ENCODE measurements around the gene HIP1.
"Not testable (repeated sequence)": the region's sequence is repeated elsewhere in the genome, so short reads cannot be mapped to it uniquely, and the experiment has no call there.

Gene HIP1

GRCh38 chr7:75575488-75576121 is 163.1 kb downstream of the HIP1 start:
- TF ChIP-seq CTCF (IDR thresholded peaks at IDR 0.05; ENCODE audit: control insufficient read depth, extremely low read depth, insufficient read depth) = no peak
- no peak overlapping the region for H3K4me3 ChIP-seq (ENCODE audit: low read depth, low read length)
- DNase-seq (ENCODE audit: low read depth) = no peak

- TF ChIP-seq CTCF (IDR thresholded peaks at IDR 0.05; ENCODE audit: control insufficient read depth, extremely low read depth, insufficient read depth) = no peak
- no peak overlapping the region for H3K4me3 ChIP-seq (ENCODE audit: low read depth, low read length)
- no peak for DNase-seq (ENCODE audit: low read depth)
These were observed 165.2 kb downstream of the HIP1 start for GRCh38 chr7:75573477-75574019.

- no peak for TF ChIP-seq CTCF (IDR thresholded peaks at IDR 0.05; ENCODE audit: control insufficient read depth, extremely low read depth, insufficient read depth)
- DNase-seq (ENCODE audit: low read depth) = no peak
- no peak overlapping the region for H3K4me3 ChIP-seq (ENCODE audit: low read depth, low read length)
These were observed 165.9 kb downstream of the HIP1 start for GRCh38 chr7:75572814-75573213.

GRCh38 chr7:75572396-75572795 is 166.3 kb downstream of the HIP1 start:
- no peak for DNase-seq (ENCODE audit: low read depth)
- no peak overlapping the region for H3K4me3 ChIP-seq (ENCODE audit: low read depth, low read length)
- TF ChIP-seq CTCF (IDR thresholded peaks at IDR 0.05; ENCODE audit: control insufficient read depth, extremely low read depth, insufficient read depth) = no peak

- no peak for DNase-seq (ENCODE audit: low read depth)
- TF ChIP-seq CTCF (IDR thresholded peaks at IDR 0.05; ENCODE audit: control insufficient read depth, extremely low read depth, insufficient read depth) = no peak
- H3K4me3 ChIP-seq (ENCODE audit: low read depth, low read length) = no peak overlapping the region
These were observed 167.5 kb downstream of the HIP1 start for GRCh38 chr7:75571209-75571608.

- not testable (repeated sequence) for DNase-seq (ENCODE audit: low read depth); H3K4me3 ChIP-seq (ENCODE audit: low read depth, low read length)
These were observed 169.0 kb downstream of the HIP1 start for GRCh38 chr7:75569629-75570282.

- TF ChIP-seq CTCF (IDR thresholded peaks at IDR 0.05; ENCODE audit: control insufficient read depth, extremely low read depth, insufficient read depth) = no peak
- DNase-seq (ENCODE audit: low read depth) = no peak
- H3K4me3 ChIP-seq (ENCODE audit: low read depth, low read length) = no peak overlapping the region
These were observed 170.7 kb downstream of the HIP1 start for GRCh38 chr7:75567948-75568595.
